Measurements from ENCODE around the gene CNTN1. TPM values are rescaled to one million over a fixed set of nuclear protein-coding genes. Genes with fewer than 3 reads are reported as not detected.

Gene CNTN1
- total RNA-seq, 1 donor from 2014 or later: 0.17 TPM

GRCh38 chr12:40980427-40980961 lies 288.3 kb downstream of the CNTN1 start:
- DNase-seq: no peak

- no peak for DNase-seq
Measured at GRCh38 chr12:40986001-40986400, 293.8 kb downstream of the CNTN1 start.

GRCh38 chr12:40988355-40988754 lies 296.1 kb downstream of the CNTN1 start:
- no peak for DNase-seq

DNA sequence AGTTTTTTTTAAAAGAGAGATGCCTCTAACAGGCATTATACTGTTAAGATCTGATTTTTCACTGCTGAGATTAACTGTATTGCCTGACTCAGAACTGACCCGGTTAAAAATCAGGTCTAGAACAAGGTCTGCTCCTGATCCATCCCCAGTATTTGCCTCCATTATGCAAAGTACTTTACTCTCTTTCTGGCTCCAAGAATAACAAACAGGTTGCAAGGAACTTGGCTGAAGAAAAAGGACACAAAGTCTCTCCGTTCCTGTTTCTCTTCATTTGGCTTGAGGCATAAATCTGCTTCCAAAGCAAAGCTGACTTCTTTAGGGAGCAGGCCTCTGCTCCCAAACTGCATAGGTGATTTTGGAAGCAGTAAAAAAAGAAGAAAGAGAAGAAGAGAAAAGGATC lies 296.6 kb downstream of the CNTN1 start:
- DNase-seq: no peak

- no peak for DNase-seq
Measured at GRCh38 chr12:40989785-40990184, 297.5 kb downstream of the CNTN1 start.

- no peak for DNase-seq
Measured at GRCh38 chr12:40992158-40992557, 299.9 kb downstream of the CNTN1 start.

- no peak for DNase-seq
Measured at GRCh38 chr12:40992674-40993073, 300.4 kb downstream of the CNTN1 start.

- DNase-seq: no peak
Measured at GRCh38 chr12:40993158-40993557, 300.9 kb downstream of the CNTN1 start.

GRCh38 chr12:40996091-40996490 lies 303.9 kb downstream of the CNTN1 start:
- DNase-seq: no peak

DNA sequence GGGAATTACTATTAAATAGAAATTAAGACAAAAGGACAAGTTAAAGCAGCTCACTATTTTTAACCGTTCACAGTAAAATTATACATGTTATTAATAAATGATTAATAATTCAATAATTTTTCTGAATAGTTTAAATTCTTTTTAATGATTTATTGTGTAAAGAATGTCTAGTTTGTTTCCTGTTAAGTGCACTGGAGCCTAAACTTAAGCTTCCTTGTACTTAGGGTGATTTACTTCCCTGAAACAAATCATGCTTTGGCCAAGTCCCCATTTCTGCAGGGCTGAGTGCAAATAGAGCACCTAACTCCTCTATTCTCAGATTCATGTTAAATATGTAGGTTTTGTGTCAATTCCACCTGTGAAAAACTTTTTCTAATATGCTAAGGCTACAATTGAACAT lies 307.0 kb downstream of the CNTN1 start:
- peak; percentile 11 for DNase-seq

DNA sequence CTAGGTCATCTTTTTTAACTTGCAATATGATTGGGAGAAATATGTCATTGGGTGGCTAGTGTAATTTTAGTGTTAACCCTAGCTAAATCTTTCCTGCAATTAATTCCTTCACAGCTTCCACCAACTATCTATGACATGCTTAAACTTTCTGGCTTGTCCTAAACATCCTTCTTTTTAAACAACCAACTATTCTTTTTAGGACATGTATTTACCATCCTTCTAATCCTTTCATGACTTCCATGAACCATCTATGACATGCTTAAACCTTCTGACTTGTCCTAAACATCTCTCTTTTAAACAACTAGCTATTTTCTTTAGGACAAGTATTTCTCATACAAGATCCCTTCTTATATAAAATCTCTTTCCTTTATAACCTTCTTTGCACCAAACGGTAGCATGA lies 316.2 kb downstream of the CNTN1 start:
- DNase-seq: no peak

DNA sequence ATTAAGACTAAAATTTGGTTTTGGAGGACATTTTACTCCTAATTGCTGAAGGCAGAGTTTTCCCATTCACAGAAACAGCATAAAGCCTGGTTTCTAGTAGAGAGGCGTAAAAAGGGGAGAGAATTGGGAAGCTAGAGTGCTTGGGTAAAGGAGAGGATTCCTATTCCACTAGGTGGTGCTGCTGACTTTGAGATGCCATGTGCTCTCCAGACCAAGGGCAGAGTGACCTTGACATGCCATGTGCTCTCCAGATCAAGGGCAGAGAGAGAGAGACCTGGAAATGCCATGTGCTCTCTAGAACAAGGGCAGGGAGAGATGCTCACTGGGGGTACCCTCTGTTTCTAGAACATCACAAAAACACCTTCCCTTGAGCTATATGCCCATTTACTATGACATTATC lies 319.7 kb downstream of the CNTN1 start:
- no peak for DNase-seq

GRCh38 chr12:41013881-41014642 lies 321.8 kb downstream of the CNTN1 start:
- peak; percentile 30 for DNase-seq

DNA sequence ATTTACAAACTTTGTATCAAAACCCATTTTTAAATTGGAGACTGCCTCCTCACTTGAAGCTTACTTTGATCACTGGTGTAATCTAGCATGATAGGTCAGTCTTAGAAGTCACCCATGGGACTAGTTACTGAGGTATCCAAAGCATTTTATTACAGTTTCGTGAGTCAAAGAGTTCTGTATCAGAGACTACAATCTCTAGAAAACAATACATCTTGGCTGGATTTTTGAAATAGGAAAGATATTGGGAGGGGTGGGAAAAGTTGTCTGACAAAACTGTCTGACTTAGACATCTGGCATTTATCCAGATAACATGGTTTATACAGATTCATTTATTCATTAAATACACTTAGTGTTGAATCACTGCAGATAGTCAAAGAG lies 322.4 kb downstream of the CNTN1 start:
- DNase-seq: peak; percentile 46

- DNase-seq: no peak
Measured at GRCh38 chr12:41018010-41018409, 325.8 kb downstream of the CNTN1 start.

- no peak for DNase-seq
Measured at GRCh38 chr12:41019461-41019860, 327.2 kb downstream of the CNTN1 start.

DNA sequence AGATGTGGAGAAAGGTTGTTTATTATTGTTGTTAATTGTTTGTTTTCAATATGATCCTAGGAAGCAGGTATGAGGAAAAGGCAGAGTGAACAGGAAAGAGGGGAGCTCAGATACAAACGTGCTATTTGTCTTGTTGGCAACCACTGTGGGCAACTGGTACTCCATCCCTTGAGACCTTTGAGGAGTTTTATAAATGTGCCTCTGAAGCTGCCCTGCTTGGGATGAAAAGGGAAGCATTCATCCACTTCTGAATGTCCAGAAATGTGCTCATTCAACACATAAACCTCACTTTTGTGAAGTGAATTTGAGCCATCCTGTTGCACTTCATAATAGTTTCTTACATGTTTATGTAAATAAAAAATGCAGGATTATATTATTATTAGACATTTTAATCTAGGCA lies 331.6 kb downstream of the CNTN1 start:
- no peak for DNase-seq

- DNase-seq: no peak
Measured at GRCh38 chr12:41026151-41026550, 333.9 kb downstream of the CNTN1 start.

DNA sequence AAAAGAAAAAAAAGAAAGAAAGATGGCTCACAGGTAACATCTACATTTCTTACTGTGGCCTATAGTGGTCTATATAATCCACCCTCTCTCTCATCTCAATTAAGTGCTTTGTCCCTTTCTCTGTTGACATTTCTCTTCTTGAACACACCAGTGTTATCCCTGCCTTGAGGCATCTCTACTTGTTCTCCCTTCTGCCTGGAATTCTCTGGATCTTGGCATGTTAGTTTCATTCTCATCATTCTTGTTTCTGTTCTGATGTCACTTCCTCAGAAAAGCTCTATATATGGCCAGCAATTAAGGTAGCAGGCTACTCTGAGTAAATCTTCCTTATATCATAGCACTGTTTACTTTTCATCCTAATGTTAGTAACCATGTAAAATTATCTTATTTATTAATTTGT lies 340.1 kb downstream of the CNTN1 start:
- no peak for DNase-seq

GRCh38 chr12:41034686-41035085 lies 342.4 kb downstream of the CNTN1 start:
- DNase-seq: no peak

DNA sequence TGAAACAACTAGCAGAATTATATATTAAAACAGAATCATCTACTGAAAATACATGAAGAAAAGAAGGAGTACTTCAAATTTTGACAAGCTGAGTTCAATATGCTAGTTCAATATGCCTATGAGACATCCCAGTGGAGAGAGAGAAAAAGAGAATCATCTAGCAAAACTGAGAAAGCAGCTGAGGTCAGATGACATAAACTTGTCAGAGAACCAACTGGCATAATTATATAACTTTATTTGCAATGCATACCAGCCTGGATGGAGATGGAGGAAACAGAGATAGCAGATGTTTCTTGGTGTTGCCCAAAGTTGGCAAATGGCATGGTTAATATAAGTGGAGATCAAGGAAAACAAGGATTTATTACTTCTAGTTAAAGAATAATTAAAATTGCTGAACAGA lies 347.2 kb downstream of the CNTN1 start:
- DNase-seq: no peak

DNA sequence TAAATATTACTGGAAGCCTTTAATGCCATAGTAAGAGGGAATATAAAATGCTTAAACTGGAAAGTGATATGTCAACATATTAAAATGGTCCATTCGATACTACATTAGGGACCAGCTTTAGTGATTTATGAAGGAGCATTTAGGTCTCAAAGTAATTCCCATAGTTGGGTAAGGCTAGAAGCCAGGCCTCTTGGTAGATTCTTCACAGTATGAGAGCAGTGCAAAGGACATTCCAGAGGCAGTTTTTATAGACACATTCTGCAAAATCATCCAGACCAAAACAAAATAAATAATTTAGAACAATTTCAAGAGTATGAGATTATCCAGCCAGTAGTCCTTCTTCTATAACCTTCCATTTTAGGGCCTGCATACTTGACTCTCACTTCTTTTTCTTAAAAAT lies 353.3 kb downstream of the CNTN1 start:
- DNase-seq: no peak

DNA sequence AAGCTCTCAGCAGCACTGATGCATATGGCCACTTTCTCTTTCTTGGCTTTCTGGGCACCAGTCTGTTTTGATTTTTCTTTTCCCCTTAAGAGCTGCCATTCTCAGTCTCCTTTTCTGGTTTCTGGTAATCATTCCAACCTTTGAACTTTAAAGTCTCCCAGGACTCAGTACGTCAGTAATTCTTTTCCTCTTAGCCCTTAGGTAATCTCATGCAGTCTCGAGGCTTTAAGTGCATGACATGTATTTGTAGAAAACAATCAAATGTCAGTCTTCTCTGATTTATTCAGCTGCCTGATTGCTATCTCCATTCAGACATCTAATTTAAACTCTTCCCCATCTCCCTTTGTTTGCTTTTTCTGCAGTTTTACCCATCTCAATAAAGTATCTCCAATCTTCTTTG lies 356.8 kb downstream of the CNTN1 start:
- DNase-seq: no peak

GRCh38 chr12:41051954-41052353 lies 359.7 kb downstream of the CNTN1 start:
- no peak for DNase-seq

DNA sequence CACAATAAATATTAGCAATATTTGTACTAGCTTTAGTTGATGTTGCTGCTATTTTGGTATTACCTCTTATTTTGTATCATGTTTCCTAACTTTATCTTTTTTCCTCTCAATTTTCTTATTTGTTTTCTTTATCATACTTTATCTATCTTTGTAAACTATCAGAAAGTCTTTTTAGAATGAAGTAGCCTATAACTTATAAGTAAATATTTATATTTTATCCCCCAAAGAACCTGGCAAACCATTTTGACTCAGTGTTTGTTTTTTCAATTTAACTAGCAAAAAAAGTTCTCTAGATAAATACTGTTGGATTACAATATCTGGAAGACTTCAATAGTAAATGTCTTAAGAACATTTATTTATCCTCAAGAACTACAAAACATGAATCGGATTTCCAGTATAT lies 360.2 kb downstream of the CNTN1 start:
- DNase-seq: no peak

Measured in dermis blood vessel endothelial cell (primary cell).